Tibial nerve (tissue), 4 donors: Measurements from ENCODE around the gene KMT2B. TPM values are rescaled to one million over a fixed set of nuclear protein-coding genes. Genes with fewer than 3 reads are reported as not detected.

Experiments
- DNase-seq, 2 donors: peaks; one replicate each; pipeline ENCODE4 v3.0.0-alpha.2; 2019; ENCODE audit warnings: low spot score in 2 of 2
- H3K27ac ChIP-seq, 4 donors: fragments of 200-600 bp; sonication (generic) in 3 of 4; one replicate each; pipeline ENCODE4 v1.5.1; 2017 to 2019; ENCODE audit warnings: mild to moderate bottlenecking in 1 of 4
- H3K27me3 ChIP-seq, 2 donors: fragments of 200-600 bp; sonication (generic) in 1 of 2; one replicate each; pipeline versions ENCODE4 v1.5.1 to v1.6.0; 2017 to 2019
- H3K36me3 ChIP-seq, 3 donors: fragments of 200-600 bp; sonication (generic); one replicate each; pipeline ENCODE4 v1.5.1; 2018 to 2019
- H3K4me1 ChIP-seq, 4 donors: fragments of 200-600 bp; sonication (generic) in 3 of 4; one replicate each; pipeline ENCODE4 v1.5.1; 2017 to 2019
- H3K4me3 ChIP-seq, 4 donors: fragments of 200-600 bp; sonication (generic) in 3 of 4; one replicate each; pipeline ENCODE4 v1.5.1; 2017 to 2019; ENCODE audit warnings: mild to moderate bottlenecking in 1 of 4, moderate library complexity in 1 of 4
- H3K9me3 ChIP-seq, 4 donors: fragments of 200-600 bp; sonication (generic) in 3 of 4; one replicate each; pipeline ENCODE4 v1.5.1; 2017 to 2019
- CTCF ChIP-seq, 5 experiments: fragments of 200-600 bp in 3 of 5; fragments of 450-650 bp in 2 of 5; sonication (generic) in 3 of 5; IDR thresholded peaks; one replicate each; pipeline ENCODE4 v1.5.1; 2016 to 2019; ENCODE audit warnings: antibody characterized with exemption in 5 of 5, mild to moderate bottlenecking in 3 of 5, moderate library complexity in 2 of 5
- EP300 ChIP-seq, 2 donors: sonication (generic); formaldehyde crosslinking; IDR thresholded peaks; one replicate each; pipeline ENCODE4 v1.6.1; 2017; ENCODE audit warnings: antibody characterized with exemption in 2 of 2, mild to moderate bottlenecking in 1 of 2
- POLR2A ChIP-seq, 2 donors: fragments of 450-650 bp; IDR thresholded peaks; one replicate each; pipeline ENCODE4 v1.6.1; 2017; ENCODE audit warnings: antibody characterized with exemption in 2 of 2, mild to moderate bottlenecking in 2 of 2, moderate library complexity in 2 of 2
- WGBS, 2 donors: methylation state at CpG; one replicate each; pipeline ENCODE4 v1.1.5; 2018; 5-methylcytosine and 5-hydroxymethylcytosine counted together
- total RNA-seq, 4 donors: library from RNA; depleted of rRNA; stranded (reverse); fragments of >200 nt; gene quantifications; one replicate each; pipeline ENCODE4 v1.1.0, GENCODE V29; 2016

KMT2B gene
- total RNA-seq, 4 donors from 2014 or later, result 12.9 to 38.7 (median 25.5) TPM

DNA sequence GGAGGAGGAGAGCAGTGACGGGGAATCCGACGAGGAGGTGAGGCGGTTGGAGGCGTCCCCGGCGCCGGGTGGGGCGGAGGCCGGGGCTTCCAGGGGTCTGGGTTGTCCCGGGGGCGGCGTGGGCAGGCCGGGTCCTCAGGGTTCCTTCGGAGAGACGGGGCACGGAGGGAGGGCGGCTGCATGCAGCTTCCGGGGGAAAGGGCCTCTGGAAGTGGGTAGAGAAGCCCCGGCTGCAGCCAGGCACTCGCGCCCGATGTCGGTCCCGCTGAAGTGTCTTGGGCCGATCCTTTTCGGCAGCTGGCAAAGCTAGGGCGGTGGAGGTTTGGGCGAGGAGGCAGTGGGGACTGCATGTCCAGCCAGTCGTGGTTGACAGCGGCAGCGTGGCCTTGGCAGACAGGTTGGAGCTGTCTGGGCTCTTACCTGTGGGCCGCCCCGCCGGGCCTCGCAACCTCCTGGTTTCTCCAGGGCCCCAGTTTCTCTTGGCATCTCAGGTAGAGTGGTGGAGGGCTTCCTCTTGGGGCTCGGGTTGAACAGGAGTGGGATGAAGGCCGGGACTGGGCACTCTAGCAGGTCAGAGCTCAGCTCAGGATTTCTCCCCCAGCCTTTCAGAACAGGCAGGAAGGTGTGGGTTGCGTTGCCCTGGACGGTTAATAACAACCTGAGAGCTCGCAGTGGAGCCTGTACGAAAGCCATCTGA, 690 bp downstream of the KMT2B start:
- 1 to 4% methylated on average over 19 to 26 of the region's 42 CpGs for WGBS, 2 donors
- no peak for TF ChIP-seq CTCF (IDR thresholded peaks at IDR 0.05)
- no peak for TF ChIP-seq EP300 (IDR thresholded peaks at IDR 0.05)
- TF ChIP-seq POLR2A (IDR thresholded peaks at IDR 0.05), result no peak
- H3K4me1 ChIP-seq, result peaks cover 0 to 46% (median 23%) of the 10 kb centered on the region in 4 donors
- H3K27ac ChIP-seq, result peak overlapping the region; percentile 80 to 94 (median 82)
- H3K9me3 ChIP-seq, result no peaks in the 10 kb centered on the region
- peak overlapping the region; percentile 64 to 95 (median 83) for H3K4me3 ChIP-seq
- H3K27me3 ChIP-seq, result no peaks in the 10 kb centered on the region
- no peak for DNase-seq
- peaks cover 0 to 40% (median 18%) of the 10 kb centered on the region in 3 donors for H3K36me3 ChIP-seq

DNA sequence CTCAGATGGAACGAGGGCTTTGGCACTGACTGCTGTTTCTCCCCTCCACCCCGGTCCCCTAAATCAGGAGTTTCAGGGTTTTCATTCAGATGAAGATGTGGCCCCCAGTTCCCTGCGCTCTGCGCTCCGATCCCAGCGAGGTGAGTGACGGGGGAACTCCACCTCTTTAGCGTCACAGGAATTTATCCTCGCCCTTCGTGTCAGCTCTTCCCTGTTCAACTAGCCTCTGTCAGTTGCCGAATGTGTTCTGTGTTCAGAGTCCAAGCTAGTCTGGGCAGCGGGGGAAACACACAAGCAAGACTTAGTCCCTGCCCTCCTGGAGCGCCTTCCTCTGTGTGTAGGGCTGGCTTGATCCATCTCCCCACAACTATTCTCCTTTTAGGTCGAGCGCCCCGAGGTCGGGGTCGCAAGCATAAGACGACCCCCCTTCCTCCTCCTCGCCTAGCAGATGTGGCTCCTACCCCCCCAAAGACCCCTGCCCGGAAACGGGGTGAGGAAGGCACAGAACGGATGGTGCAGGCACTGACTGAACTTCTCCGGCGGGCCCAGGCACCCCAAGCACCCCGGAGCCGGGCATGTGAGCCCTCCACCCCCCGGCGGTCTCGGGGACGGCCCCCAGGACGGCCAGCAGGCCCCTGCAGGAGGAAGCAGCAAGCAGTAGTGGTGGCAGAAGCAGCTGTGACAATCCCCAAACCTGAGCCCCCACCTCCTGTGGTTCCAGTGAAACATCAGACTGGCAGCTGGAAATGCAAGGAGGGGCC, 1.8 kb downstream of the KMT2B start:
- TF ChIP-seq EP300 (IDR thresholded peaks at IDR 0.05) (no peak), POLR2A (IDR thresholded peaks at IDR 0.05) (no peak), CTCF (IDR thresholded peaks at IDR 0.05) (no peak)
- 81 to 83% methylated on average over 23 to 32 of the region's 32 CpGs for WGBS, 2 donors
- Histone ChIP-seq H3K9me3 (no peaks in the 10 kb centered on the region), H3K27ac (peak overlapping the region in 1 of 4 donors; percentile 94), H3K27me3 (no peaks in the 10 kb centered on the region), H3K4me1 (peaks cover 0 to 46% (median 23%) of the 10 kb centered on the region in 4 donors), H3K4me3 (peak overlapping the region in 2 of 4 donors; percentile 64 to 71), H3K36me3 (peaks cover 0 to 51% (median 28%) of the 10 kb centered on the region in 3 donors)
- DNase-seq, result no peak

- no peaks in the 10 kb centered on the region for H3K27me3 ChIP-seq
- H3K27ac ChIP-seq, result no peak overlapping the region
- H3K9me3 ChIP-seq, result no peaks in the 10 kb centered on the region
- TF ChIP-seq POLR2A (IDR thresholded peaks at IDR 0.05), result no peak
- no peak for TF ChIP-seq EP300 (IDR thresholded peaks at IDR 0.05)
- TF ChIP-seq CTCF (IDR thresholded peaks at IDR 0.05), result no peak
- H3K4me1 ChIP-seq, result peaks cover 0 to 44% (median 21%) of the 10 kb centered on the region in 4 donors
- 86 to 88% methylated on average over 9 of the region's 9 CpGs for WGBS, 2 donors
- H3K36me3 ChIP-seq, result peaks cover 0 to 56% (median 34%) of the 10 kb centered on the region in 3 donors
- H3K4me3 ChIP-seq, result no peak overlapping the region
- DNase-seq, result no peak
Measured at GRCh38 chr19:35720163-35720524, 2.3 kb downstream of the KMT2B start.

DNA sequence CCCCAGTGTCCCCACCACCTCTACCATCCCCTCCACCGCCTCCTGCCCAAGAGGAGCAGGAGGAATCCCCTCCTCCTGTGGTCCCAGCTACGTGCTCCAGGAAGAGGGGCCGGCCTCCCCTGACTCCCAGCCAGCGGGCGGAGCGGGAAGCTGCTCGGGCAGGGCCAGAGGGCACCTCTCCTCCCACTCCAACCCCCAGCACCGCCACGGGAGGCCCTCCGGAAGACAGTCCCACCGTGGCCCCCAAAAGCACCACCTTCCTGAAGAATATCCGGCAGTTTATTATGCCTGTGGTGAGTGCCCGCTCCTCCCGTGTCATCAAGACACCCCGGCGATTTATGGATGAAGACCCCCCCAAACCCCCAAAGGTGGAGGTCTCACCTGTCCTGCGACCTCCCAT, 2.8 kb downstream of the KMT2B start:
- no peaks in the 10 kb centered on the region for H3K27me3 ChIP-seq
- no peak for DNase-seq
- H3K4me1 ChIP-seq, result peaks cover 0 to 39% (median 17%) of the 10 kb centered on the region in 4 donors
- TF ChIP-seq EP300 (IDR thresholded peaks at IDR 0.05) (no peak), CTCF (IDR thresholded peaks at IDR 0.05) (no peak), POLR2A (IDR thresholded peaks at IDR 0.05) (no peak)
- no peak overlapping the region for H3K27ac ChIP-seq
- 78 to 92% methylated on average over 6 to 17 of the region's 17 CpGs for WGBS, 2 donors
- H3K36me3 ChIP-seq, result peaks cover 3 to 61% (median 39%) of the 10 kb centered on the region in 3 donors
- no peak overlapping the region for H3K4me3 ChIP-seq
- no peaks in the 10 kb centered on the region for H3K9me3 ChIP-seq

GRCh38 chr19:35721374-35721773, 3.6 kb downstream of the KMT2B start:
- no peak for DNase-seq
- Histone ChIP-seq H3K9me3 (no peaks in the 10 kb centered on the region), H3K36me3 (peaks cover 5 to 68% (median 46%) of the 10 kb centered on the region in 3 donors), H3K4me1 (peaks cover 0 to 32% (median 10%) of the 10 kb centered on the region in 4 donors), H3K4me3 (no peak overlapping the region), H3K27ac (no peak overlapping the region), H3K27me3 (no peaks in the 10 kb centered on the region)
- WGBS, 2 donors, result 92% methylated on average over 14 to 16 of the region's 16 CpGs
- TF ChIP-seq CTCF (IDR thresholded peaks at IDR 0.05) (no peak), POLR2A (IDR thresholded peaks at IDR 0.05) (no peak), EP300 (IDR thresholded peaks at IDR 0.05) (no peak)
